NB4 (cell line): ENCODE results near the gene FJX1.

Source experiments
- MAX ChIP-seq: IDR thresholded peaks from 2 replicates; pipeline ENCODE4 v1.6.1; 2011; ENCODE audit warnings: low read depth, low read length
- POLR2A ChIP-seq: IDR thresholded peaks from 2 replicates; pipeline ENCODE4 v1.6.1; 2011; ENCODE audit warnings: mild to moderate bottlenecking; ENCODE audit not compliant: insufficient read length; ENCODE audit errors: extremely low read depth
- TF ChIP-seq, protein P1 (sequence below): IDR thresholded peaks from one replicate; pipeline ENCODE4 v1.5.1; 2012; ENCODE audit warnings: low read depth, low read length

DNA sequence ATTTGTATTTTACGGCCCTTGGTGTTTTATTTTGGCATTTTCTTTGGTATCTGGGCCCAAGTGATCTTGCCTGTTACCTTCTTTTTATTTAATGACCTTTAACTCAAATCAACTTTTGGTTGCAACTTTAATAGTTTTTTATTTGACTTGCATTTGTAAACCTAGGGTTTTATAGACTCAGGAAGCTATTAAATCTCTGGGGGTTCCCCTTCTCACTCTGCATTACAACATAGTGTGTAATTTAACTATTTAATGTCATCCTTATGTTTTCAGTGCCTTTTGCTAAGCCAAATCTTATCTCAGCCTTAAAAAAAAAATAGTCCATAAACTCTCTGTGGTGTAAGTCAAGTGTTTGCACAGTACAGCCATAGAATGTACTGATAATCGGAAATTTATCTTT is 3.4 kb downstream of the FJX1 start:
- no peak for TF ChIP-seq MAX
- TF ChIP-seq, protein P1, sequence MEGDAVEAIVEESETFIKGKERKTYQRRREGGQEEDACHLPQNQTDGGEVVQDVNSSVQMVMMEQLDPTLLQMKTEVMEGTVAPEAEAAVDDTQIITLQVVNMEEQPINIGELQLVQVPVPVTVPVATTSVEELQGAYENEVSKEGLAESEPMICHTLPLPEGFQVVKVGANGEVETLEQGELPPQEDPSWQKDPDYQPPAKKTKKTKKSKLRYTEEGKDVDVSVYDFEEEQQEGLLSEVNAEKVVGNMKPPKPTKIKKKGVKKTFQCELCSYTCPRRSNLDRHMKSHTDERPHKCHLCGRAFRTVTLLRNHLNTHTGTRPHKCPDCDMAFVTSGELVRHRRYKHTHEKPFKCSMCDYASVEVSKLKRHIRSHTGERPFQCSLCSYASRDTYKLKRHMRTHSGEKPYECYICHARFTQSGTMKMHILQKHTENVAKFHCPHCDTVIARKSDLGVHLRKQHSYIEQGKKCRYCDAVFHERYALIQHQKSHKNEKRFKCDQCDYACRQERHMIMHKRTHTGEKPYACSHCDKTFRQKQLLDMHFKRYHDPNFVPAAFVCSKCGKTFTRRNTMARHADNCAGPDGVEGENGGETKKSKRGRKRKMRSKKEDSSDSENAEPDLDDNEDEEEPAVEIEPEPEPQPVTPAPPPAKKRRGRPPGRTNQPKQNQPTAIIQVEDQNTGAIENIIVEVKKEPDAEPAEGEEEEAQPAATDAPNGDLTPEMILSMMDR, result no peak
- no peak for TF ChIP-seq POLR2A
